IPS DF 6.9 (cell line): ENCODE data around the gene HYCC1.
"Not testable (repeated sequence)": the region's sequence is repeated elsewhere in the genome, so short reads cannot be mapped to it uniquely, and the experiment has no call there.

ENCODE experiments used
- DNase-seq: peaks from one replicate; pipeline ENCODE4 v3.0.0-alpha.2; 2013; ENCODE audit warnings: low read depth, low spot score
- H3K27ac ChIP-seq: one replicate; pipeline ENCODE4 v1.5.1; 2013; ENCODE audit warnings: low read length, control low read depth
- H3K27me3 ChIP-seq: 2 replicates; pipeline ENCODE4 v1.6.1; 2013; ENCODE audit warnings: mild to moderate bottlenecking, low read length; ENCODE audit not compliant: control insufficient read depth, insufficient read depth
- H3K36me3 ChIP-seq: 2 replicates; pipeline ENCODE4 v1.6.1; 2013; ENCODE audit warnings: low read length; ENCODE audit not compliant: control insufficient read depth, insufficient read depth
- H3K4me1 ChIP-seq: 2 replicates; pipeline ENCODE4 v1.6.1; 2013; ENCODE audit warnings: low read length; ENCODE audit not compliant: control insufficient read depth, insufficient read depth
- H3K4me3 ChIP-seq: 2 replicates; pipeline ENCODE4 v1.5.1; 2013; ENCODE audit warnings: mild to moderate bottlenecking, low read length
- H3K9me3 ChIP-seq: 2 replicates; pipeline ENCODE4 v1.6.1; 2013; ENCODE audit warnings: low read length, inconsistent platforms; ENCODE audit not compliant: control insufficient read depth, insufficient read depth
- whole genome bisulfite sequencing: extraction: QIAGEN DNeasy Blood & Tissue Kit; methylation state at CpG from one replicate; pipeline ENCODE4 v1.1.7; 2013; ENCODE audit warnings: mixed read lengths, missing lambda C conversion rate; ENCODE audit not compliant: insufficient read length, insufficient coverage; 5-methylcytosine and 5-hydroxymethylcytosine counted together

Gene HYCC1

GRCh38 chr7:22985436-22985835 is 28.5 kb downstream of the HYCC1 start:
- H3K9me3 ChIP-seq, result no peaks in the 10 kb centered on the region
- H3K27me3 ChIP-seq, result no peaks in the 10 kb centered on the region
- H3K36me3 ChIP-seq, result no peaks in the 10 kb centered on the region
- H3K4me1 ChIP-seq, result peaks cover 5% of the 10 kb centered on the region; the same call in 1 of the 2 replicates
- WGBS, result no CpG with 5 or more reads among the region's 5 CpGs
- no peak overlapping the region for H3K4me3 ChIP-seq
- no peak for DNase-seq
- no peak overlapping the region for H3K27ac ChIP-seq

GRCh38 chr7:22983257-22983855 is 30.6 kb downstream of the HYCC1 start:
- Histone ChIP-seq H3K4me1 (peaks cover under 1% of the 10 kb centered on the region; the same call in 1 of the 2 replicates), H3K36me3 (no peaks in the 10 kb centered on the region), H3K9me3 (no peaks in the 10 kb centered on the region), H3K4me3 (no peak overlapping the region), H3K27me3 (no peaks in the 10 kb centered on the region), H3K27ac (no peak overlapping the region)
- DNase-seq, result no peak
- WGBS, result no CpG with 5 or more reads among the region's 6 CpGs

- H3K27ac ChIP-seq, result no peak overlapping the region
Observed at GRCh38 chr7:22980422-22980821, 33.5 kb downstream of the HYCC1 start.

GRCh38 chr7:22979861-22980260 is 34.1 kb downstream of the HYCC1 start:
- Histone ChIP-seq H3K36me3 (no peaks in the 10 kb centered on the region), H3K27me3 (no peaks in the 10 kb centered on the region), H3K27ac (no peak overlapping the region), H3K4me3 (no peak overlapping the region), H3K4me1 (no peaks in the 10 kb centered on the region; the same call in 1 of the 2 replicates), H3K9me3 (no peaks in the 10 kb centered on the region)
- WGBS, result no CpG with 5 or more reads among the region's 1 CpG
- no peak for DNase-seq

More at GRCh38 chr7:22980422-22980821, 33.5 kb downstream of the HYCC1 start:
- no peaks in the 10 kb centered on the region for H3K27me3 ChIP-seq
- H3K9me3 ChIP-seq, result no peaks in the 10 kb centered on the region
- H3K4me1 ChIP-seq, result no peaks in the 10 kb centered on the region; the same call in 1 of the 2 replicates
- no peak for DNase-seq
- WGBS, result no CpG with 5 or more reads among the region's 3 CpGs
- no peak overlapping the region for H3K4me3 ChIP-seq
- no peaks in the 10 kb centered on the region for H3K36me3 ChIP-seq

GRCh38 chr7:22979251-22979650 is 34.7 kb downstream of the HYCC1 start:
- H3K27ac ChIP-seq, result no peak overlapping the region
- H3K4me3 ChIP-seq, result no peak overlapping the region
- 100% methylated on average over 1 of the region's 2 CpGs for WGBS
- no peaks in the 10 kb centered on the region for H3K36me3 ChIP-seq
- no peaks in the 10 kb centered on the region for H3K27me3 ChIP-seq
- H3K9me3 ChIP-seq, result no peaks in the 10 kb centered on the region
- no peaks in the 10 kb centered on the region; the same call in 1 of the 2 replicates for H3K4me1 ChIP-seq
- DNase-seq, result no peak

- WGBS, result no CpG with 5 or more reads among the region's 3 CpGs
- not testable (repeated sequence) for H3K4me1 ChIP-seq, DNase-seq, H3K27me3 ChIP-seq, H3K27ac ChIP-seq, H3K36me3 ChIP-seq, H3K4me3 ChIP-seq, H3K9me3 ChIP-seq
Observed at GRCh38 chr7:22974636-22975035, 39.3 kb downstream of the HYCC1 start.

- DNase-seq, result no peak
- H3K4me1 ChIP-seq, result no peaks in the 10 kb centered on the region
- H3K27me3 ChIP-seq, result no peaks in the 10 kb centered on the region
- H3K9me3 ChIP-seq, result no peaks in the 10 kb centered on the region
- no peaks in the 10 kb centered on the region; the same call in 1 of the 2 replicates for H3K36me3 ChIP-seq
- no peak overlapping the region for H3K4me3 ChIP-seq
- no CpG with 5 or more reads among the region's 2 CpGs for WGBS
- no peak overlapping the region for H3K27ac ChIP-seq
Observed at GRCh38 chr7:22972207-22972606, 41.7 kb downstream of the HYCC1 start.

GRCh38 chr7:22969010-22969431 is 44.9 kb downstream of the HYCC1 start:
- Histone ChIP-seq H3K4me1 (no peaks in the 10 kb centered on the region), H3K27ac (no peak overlapping the region), H3K36me3 (no peaks in the 10 kb centered on the region; the same call in 1 of the 2 replicates), H3K4me3 (no peak overlapping the region), H3K9me3 (no peaks in the 10 kb centered on the region), H3K27me3 (no peaks in the 10 kb centered on the region)
- WGBS, result no CpG with 5 or more reads among the region's 3 CpGs
- DNase-seq, result no peak
